GM12873 (cell line): ENCODE results near the gene AP3S1.

ENCODE experiments used
- TF ChIP-seq, protein P1 (sequence below): IDR thresholded peaks from 2 replicates; pipeline ENCODE4 v1.5.1; 2012; ENCODE audit warnings: low read depth, mild to moderate bottlenecking, moderate library complexity, low read length, control low read depth; ENCODE audit not compliant: insufficient read depth; ENCODE audit errors: missing control alignments

Gene AP3S1

DNA sequence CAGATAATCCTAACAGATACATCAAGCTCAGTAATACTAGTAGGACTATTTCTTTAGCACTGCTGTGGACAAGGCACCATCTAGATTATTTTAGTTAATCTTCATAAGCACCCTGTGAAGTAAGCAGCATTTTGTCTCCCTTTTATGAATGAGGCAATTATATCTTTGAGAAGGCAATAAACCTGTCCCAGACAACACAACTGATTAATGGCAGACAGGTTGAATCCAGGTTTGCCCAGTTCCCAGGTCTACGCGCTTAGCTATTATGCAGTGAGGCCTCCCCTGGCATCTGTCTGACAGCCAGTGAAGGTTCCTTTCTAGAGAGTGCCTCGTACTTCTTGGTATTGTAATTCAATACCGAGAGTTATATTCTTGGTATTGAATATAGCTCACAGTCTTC is 110.9 kb downstream of the AP3S1 start:
- TF ChIP-seq, protein P1, sequence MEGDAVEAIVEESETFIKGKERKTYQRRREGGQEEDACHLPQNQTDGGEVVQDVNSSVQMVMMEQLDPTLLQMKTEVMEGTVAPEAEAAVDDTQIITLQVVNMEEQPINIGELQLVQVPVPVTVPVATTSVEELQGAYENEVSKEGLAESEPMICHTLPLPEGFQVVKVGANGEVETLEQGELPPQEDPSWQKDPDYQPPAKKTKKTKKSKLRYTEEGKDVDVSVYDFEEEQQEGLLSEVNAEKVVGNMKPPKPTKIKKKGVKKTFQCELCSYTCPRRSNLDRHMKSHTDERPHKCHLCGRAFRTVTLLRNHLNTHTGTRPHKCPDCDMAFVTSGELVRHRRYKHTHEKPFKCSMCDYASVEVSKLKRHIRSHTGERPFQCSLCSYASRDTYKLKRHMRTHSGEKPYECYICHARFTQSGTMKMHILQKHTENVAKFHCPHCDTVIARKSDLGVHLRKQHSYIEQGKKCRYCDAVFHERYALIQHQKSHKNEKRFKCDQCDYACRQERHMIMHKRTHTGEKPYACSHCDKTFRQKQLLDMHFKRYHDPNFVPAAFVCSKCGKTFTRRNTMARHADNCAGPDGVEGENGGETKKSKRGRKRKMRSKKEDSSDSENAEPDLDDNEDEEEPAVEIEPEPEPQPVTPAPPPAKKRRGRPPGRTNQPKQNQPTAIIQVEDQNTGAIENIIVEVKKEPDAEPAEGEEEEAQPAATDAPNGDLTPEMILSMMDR: no peak

DNA sequence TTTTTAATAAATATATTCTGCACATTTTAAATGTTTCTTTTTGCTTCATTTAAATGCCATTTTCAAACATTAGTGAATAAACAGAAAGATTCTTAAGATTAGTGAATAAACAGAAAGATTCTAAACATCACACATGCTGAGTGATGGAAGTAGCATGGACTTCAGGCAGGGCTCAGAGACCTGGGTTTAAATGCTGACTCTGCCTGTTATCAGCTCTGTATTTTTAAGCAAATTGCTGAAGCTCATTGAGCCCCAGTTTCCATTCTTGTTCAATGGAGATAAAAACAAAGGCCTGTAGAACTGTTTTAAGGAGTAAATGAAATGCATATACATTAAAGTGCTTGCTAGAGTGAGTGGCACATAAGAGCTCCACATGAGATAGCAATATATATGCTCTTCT is 112.4 kb downstream of the AP3S1 start:
- TF ChIP-seq, protein P1: no peak

DNA sequence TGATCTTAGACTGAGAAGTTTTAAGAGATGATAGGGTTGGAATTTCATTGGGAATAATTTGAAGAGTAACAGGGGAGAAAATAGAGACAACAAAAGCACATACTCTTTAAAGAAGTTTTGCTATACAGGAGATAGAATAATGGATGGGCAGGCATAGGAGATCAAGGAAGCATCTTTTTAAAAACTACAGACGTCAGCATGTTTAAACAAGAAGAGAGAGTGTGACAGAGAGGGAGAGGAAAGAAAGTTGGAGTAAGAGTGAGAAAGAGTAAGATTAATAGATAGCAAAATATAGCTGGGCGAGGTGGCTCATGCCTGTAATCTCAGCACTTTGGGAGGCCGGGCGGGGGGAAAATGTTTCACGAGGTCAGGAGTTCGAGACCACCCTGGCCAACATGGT is 115.2 kb downstream of the AP3S1 start:
- TF ChIP-seq, protein P1: no peak

DNA sequence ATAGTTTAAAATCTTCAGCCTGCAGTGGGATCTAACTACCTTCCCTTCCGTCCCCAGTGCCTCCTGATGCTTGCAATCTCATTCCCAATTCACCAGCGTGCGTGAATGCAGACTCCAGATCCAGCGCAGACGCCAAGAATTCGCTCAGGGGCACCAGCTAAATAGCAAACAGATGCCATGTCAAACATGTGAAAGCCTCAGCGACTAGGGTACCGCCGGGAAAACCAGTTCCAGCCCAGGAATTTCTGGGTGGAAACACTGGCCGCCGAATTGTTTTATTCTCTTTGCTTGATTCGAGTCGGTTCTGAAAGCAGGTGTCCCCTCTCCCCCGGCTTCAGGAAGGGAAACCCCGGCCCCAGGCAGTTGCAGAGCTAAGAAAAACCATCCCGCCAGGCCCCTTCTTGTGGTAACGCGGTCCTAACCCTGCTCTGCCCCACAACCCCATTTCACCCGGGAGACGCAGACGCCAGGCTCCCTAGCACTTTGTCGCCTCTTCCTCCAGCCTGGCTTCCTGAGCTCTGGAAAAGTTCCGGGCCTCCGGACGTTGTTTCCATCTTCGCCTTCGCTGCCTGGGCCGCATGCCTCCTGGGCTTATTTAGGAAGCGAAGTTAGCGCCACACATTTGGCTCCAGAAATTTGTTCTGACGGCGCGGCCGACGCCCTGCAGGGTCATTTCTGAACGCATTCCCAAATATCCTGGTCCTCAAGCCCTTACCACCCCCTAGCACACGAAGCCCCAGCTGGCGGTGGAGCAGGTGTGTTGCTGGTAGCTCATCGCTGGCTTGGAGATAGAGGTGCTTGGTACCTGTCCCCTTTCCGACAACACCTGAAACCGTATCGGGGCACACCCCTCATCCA is 119.9 kb downstream of the AP3S1 start:
- TF ChIP-seq, protein P1: no peak

DNA sequence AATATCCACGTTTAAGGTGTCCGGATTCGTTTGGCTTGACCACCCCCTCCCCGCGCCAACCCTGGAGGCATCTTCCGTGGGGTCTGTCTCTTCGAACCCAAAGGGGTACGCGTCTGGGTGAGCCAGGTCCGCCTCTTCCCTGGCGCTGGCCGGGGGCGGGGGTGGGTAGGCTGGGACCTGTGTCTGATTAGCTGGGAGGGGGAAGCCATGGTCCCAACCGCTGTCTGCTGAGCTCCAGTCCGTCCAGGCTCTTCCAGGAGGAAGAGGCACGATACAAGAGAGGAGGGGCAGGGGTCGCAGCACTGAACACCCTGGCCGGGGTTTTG is 120.5 kb downstream of the AP3S1 start, which contains the start of gene LVRN:
TSS of gene LVRN (plus strand) at position 237 of the 326 bp plus-strand sequence. CDS start 143 bp downstream, outside the sequence.
- TF ChIP-seq, protein P1: no peak

DNA sequence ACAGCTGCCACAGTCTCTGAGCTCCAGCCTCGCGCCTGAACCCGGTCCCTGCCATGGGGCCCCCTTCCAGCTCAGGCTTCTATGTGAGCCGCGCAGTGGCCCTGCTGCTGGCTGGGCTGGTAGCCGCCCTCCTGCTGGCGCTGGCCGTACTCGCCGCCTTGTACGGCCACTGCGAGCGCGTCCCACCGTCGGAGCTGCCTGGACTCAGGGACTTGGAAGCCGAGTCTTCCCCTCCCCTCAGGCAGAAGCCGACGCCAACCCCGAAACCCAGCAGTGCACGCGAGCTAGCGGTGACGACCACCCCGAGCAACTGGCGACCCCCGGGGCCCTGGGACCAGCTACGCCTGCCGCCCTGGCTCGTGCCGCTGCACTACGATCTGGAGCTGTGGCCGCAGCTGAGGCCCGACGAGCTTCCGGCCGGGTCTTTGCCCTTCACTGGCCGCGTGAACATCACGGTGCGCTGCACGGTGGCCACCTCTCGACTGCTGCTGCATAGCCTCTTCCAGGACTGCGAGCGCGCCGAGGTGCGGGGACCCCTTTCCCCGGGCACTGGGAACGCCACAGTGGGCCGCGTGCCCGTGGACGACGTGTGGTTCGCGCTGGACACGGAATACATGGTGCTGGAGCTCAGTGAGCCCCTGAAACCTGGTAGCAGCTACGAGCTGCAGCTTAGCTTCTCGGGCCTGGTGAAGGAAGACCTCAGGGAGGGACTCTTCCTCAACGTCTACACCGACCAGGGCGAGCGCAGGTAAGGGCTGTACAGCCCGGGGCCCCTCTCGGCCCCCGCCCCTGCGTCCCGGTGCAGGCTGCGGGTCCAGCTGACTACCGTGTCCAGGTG is 121.0 kb downstream of the AP3S1 start:
- TF ChIP-seq, protein P1: no peak

DNA sequence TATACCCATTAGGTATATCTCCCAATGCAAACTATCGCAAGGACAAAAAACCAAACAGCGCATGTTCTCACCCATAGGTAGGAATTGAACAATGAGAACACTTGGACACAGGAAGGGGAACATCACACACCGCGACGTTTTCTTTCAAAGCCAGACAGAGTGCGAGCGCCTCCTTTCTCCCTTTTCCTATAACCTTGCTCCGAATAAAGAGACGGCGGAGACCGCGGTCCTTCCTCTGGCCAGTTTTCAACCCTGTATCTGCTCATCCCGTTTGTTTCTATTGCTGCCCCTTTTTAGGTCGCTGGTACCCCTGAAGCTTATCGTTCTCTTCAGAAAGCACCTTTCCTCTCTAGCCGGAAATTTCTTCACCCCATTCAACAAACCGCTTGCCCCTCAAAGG is 121.8 kb downstream of the AP3S1 start:
- TF ChIP-seq, protein P1: no peak
